GM12878 (cell line): ENCODE results near the gene PRKN.

Experiments used
- EP300 ChIP-seq, 2 experiments: fragments of 150-350 bp in 1 of 2; IDR thresholded peaks; 2 replicates each; pipeline ENCODE4 v1.6.1; 2011 to 2012; ENCODE audit warnings: low read depth in 2 of 2, low read length in 2 of 2, borderline replicate concordance in 1 of 2, improper control_type of control experiment in 1 of 2, inconsistent platforms in 1 of 2; ENCODE audit not compliant: control insufficient read depth in 1 of 2
- NFIC ChIP-seq: IDR thresholded peaks from 2 replicates; pipeline ENCODE4 v1.6.1; 2012; ENCODE audit warnings: low read depth, mild to moderate bottlenecking, inconsistent platforms, low read length, moderate library complexity
- ZNF384 ChIP-seq: IDR thresholded peaks from 2 replicates; pipeline ENCODE4 v1.6.1; 2012; ENCODE audit warnings: low read depth, mild to moderate bottlenecking, low read length, improper control_type of control experiment, borderline replicate concordance

DNA sequence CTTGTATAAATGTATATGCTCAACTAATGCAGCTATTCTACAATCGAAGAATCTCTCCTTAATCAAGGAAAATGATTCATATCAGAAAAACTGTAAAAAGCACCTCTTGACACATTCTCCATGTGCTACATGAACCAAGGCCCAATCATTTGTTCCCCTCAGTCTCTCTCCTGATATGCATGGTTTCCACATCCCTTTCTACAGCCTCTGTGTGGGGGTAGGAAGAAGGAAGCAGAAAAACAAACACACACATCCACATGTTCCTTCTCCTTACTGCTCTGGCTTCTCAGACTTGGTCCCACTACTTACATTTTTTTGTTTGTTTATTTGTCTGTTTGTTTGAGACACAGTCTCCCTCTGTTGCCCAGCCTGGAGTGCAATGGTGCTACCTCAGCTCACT is 510.5 kb downstream of the PRKN start:
- TF ChIP-seq ZNF384 (no peak), EP300 (IDR thresholded peaks at IDR 0.05; ENCODE audit: borderline replicate concordance in 1 of 2, control insufficient read depth in 1 of 2, low read depth in 2 of 2, low read length in 2 of 2) (no peak), NFIC (no peak)
